Measurements from ENCODE around the gene SLCO3A1.
"Not testable (repeated sequence)": the region's sequence is repeated elsewhere in the genome, so short reads cannot be mapped to it uniquely, and the experiment has no call there.

SLCO3A1 gene

DNA sequence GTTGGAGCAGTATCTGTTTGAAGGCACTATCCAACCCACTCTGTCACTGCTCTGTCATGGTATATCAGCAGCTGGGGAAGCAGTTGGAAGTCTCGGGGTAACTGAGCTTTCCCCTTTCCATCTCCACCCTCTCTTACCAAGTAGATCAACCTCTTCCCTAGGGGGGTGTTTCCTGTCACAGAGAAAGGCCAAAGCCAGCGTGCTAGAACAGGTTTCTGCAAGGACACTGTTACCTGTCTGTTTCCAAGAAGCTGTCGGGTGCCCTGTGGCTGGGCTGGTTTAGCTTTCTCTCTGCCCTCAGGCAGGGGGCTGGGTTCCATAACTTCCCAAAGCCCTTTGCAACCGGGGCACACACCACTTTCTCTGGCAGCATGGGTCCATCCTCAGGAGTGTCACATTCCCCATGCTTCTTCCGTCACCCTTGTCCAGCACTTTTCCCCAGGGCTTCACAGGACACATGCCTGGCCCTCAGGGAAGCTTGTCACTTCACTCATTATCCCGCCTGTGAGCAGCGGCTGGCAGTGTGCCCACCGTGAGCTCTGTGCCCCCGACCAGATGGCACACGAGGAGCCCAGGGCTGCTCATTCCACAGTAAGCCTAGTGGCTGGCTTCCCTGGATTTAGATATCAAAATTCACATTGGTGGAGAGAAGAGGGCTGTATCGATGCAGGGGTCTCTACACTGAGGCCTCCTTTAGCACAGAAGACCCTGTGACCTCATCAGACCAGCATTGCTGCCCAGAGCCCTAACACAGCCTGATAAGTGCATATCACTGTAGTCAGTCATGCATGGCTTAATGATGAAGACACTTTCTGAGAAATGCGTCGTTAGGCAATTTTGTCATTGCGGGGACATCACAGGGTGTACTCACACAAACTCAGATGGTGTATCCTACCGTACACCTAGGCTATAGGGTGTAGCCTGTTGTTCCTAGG lies 205.8 kb downstream of the SLCO3A1 start:
- Histone ChIP-seq H3K27ac (ENCODE audit: low read length) (no peak overlapping the region), H3K27me3 (ENCODE audit: low read depth, low read length) (peaks cover 40% of the 10 kb centered on the region), H3K4me3 (ENCODE audit: low read length) (no peak overlapping the region), H3K79me2 (ENCODE audit: low read length) (no peaks in the 10 kb centered on the region), H3K4me2 (ENCODE audit: low read length) (no peak overlapping the region), H4K20me1 (ENCODE audit: insufficient read depth, low read length) (no peaks in the 10 kb centered on the region; the same call in 1 of the 2 replicates), H3K36me3 (replicated peaks; ENCODE audit: low read depth, low read length) (no peaks in the 10 kb centered on the region), H3K9ac (ENCODE audit: low read length) (no peak overlapping the region), H3K9me3 (ENCODE audit: insufficient read depth, low read length) (0 out of 2 replicates have a peak, but pooled peaks cover 2% of the 10 kb centered on the region), H3K4me1 (ENCODE audit: low read length) (no peaks in the 10 kb centered on the region), H2AFZ (ENCODE audit: low read depth, low read length) (no peak overlapping the region)
- TF ChIP-seq, protein P1, sequence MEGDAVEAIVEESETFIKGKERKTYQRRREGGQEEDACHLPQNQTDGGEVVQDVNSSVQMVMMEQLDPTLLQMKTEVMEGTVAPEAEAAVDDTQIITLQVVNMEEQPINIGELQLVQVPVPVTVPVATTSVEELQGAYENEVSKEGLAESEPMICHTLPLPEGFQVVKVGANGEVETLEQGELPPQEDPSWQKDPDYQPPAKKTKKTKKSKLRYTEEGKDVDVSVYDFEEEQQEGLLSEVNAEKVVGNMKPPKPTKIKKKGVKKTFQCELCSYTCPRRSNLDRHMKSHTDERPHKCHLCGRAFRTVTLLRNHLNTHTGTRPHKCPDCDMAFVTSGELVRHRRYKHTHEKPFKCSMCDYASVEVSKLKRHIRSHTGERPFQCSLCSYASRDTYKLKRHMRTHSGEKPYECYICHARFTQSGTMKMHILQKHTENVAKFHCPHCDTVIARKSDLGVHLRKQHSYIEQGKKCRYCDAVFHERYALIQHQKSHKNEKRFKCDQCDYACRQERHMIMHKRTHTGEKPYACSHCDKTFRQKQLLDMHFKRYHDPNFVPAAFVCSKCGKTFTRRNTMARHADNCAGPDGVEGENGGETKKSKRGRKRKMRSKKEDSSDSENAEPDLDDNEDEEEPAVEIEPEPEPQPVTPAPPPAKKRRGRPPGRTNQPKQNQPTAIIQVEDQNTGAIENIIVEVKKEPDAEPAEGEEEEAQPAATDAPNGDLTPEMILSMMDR (IDR thresholded peaks at IDR 0.05; ENCODE audit: low read depth, low read length) = no peak
- TF ChIP-seq EZH2phosphoT487 (IDR thresholded peaks at IDR 0.05; ENCODE audit: low read depth) = no peak

DNA sequence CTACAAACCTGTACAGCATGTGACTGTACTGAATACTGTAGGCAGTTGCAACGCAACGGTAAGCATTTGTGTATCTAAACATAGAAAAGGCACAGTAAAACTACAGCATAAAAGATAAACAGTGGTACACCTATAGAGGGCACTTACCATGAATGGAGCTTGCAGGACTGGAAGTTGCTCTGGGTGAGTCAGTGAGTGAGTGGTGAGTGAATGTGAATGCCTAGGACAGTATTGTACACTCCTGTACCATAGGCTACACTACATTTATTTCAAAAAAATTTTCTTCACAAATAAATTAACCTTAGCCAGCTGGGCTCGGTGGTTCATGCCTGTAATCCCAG lies 206.4 kb downstream of the SLCO3A1 start:
- not testable (repeated sequence) for H3K4me2 ChIP-seq (ENCODE audit: low read length); H3K9ac ChIP-seq (ENCODE audit: low read length); H2AFZ ChIP-seq (ENCODE audit: low read depth, low read length); H3K4me1 ChIP-seq (ENCODE audit: low read length); H4K20me1 ChIP-seq (ENCODE audit: insufficient read depth, low read length); H3K36me3 ChIP-seq (replicated peaks; ENCODE audit: low read depth, low read length); H3K4me3 ChIP-seq (ENCODE audit: low read length); H3K27ac ChIP-seq (ENCODE audit: low read length); H3K79me2 ChIP-seq (ENCODE audit: low read length); H3K9me3 ChIP-seq (ENCODE audit: insufficient read depth, low read length)
- H3K27me3 ChIP-seq (ENCODE audit: low read depth, low read length) = peaks cover 44% of the 10 kb centered on the region

DNA sequence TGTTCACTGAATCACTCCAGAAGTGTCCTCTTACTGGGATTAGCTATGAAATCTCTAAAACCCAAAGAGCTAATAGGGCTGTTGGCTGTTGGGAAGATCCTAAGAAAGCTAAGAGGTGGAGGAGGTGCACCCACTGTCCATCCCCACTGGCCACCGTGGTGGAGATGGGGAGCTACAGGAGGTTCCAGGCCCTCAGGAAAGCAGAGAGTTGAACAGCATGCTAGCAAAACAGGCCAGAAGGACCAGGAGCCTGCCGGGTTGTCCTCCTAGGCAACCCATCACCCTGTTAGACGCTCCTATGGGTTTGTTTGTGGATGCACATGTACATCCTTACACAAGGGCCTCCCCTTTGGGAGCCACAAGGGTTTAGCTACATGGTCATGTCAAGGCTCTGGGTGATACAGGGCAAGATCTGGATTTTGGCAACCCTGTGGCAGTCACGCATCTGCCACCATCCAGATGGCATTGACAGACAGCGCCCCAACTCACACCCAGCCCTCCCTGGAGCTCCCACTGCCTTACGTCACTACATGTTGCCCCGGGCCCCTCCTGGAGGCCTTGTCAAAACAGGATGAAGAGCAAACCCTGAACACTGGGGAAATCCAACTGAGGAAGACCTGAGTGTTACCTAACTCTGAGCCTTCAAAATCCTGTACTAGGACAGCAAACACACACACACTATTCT lies 208.1 kb downstream of the SLCO3A1 start:
- H3K27ac ChIP-seq (ENCODE audit: low read length) = no peak overlapping the region
- H4K20me1 ChIP-seq (ENCODE audit: insufficient read depth, low read length) = no peaks in the 10 kb centered on the region; the same call in 1 of the 2 replicates
- H3K4me2 ChIP-seq (ENCODE audit: low read length) = no peak overlapping the region
- no peak for TF ChIP-seq EZH2phosphoT487 (IDR thresholded peaks at IDR 0.05; ENCODE audit: low read depth)
- TF ChIP-seq, protein P1 (IDR thresholded peaks at IDR 0.05; ENCODE audit: low read depth, low read length) = no peak
- H2AFZ ChIP-seq (ENCODE audit: low read depth, low read length) = no peak overlapping the region
- H3K9me3 ChIP-seq (ENCODE audit: insufficient read depth, low read length) = 0 out of 2 replicates have a peak, but pooled peaks cover 6% of the 10 kb centered on the region
- H3K4me1 ChIP-seq (ENCODE audit: low read length) = no peaks in the 10 kb centered on the region
- H3K36me3 ChIP-seq (replicated peaks; ENCODE audit: low read depth, low read length) = no peaks in the 10 kb centered on the region
- H3K4me3 ChIP-seq (ENCODE audit: low read length) = no peak overlapping the region
- peaks cover 34% of the 10 kb centered on the region for H3K27me3 ChIP-seq (ENCODE audit: low read depth, low read length)
- H3K9ac ChIP-seq (ENCODE audit: low read length) = no peak overlapping the region
- no peaks in the 10 kb centered on the region for H3K79me2 ChIP-seq (ENCODE audit: low read length)

DNA sequence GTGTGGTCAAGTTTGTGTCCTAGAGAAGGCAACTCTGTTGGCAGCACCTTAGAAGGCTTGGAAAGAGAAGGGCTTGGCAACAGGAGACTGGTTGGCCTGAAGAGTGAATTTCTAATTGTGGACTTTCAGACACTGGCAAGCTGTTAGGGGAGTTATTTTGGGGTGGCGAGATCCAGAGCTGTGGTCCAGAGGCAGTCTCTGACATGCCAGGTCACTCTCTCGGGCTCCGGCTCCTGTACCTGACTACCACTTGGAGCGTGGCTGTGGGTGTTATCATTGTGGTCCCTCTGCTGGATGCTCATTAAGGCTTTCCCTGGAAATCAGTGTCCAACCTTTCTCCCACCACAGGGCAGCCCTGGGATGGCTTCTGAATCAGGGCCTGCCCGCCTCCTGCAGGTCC lies 209.0 kb downstream of the SLCO3A1 start:
- Histone ChIP-seq H3K79me2 (ENCODE audit: low read length) (no peaks in the 10 kb centered on the region), H3K36me3 (replicated peaks; ENCODE audit: low read depth, low read length) (no peaks in the 10 kb centered on the region), H3K4me3 (ENCODE audit: low read length) (no peak overlapping the region), H3K9ac (ENCODE audit: low read length) (no peak overlapping the region), H3K27me3 (ENCODE audit: low read depth, low read length) (peaks cover 32% of the 10 kb centered on the region; the same call in 1 of the 2 replicates), H2AFZ (ENCODE audit: low read depth, low read length) (no peak overlapping the region), H4K20me1 (ENCODE audit: insufficient read depth, low read length) (no peaks in the 10 kb centered on the region), H3K27ac (ENCODE audit: low read length) (no peak overlapping the region), H3K4me1 (ENCODE audit: low read length) (peaks cover 4% of the 10 kb centered on the region), H3K4me2 (ENCODE audit: low read length) (no peak overlapping the region), H3K9me3 (ENCODE audit: insufficient read depth, low read length) (0 out of 2 replicates have a peak, but pooled peaks cover 6% of the 10 kb centered on the region)
- no peak for TF ChIP-seq EZH2phosphoT487 (IDR thresholded peaks at IDR 0.05; ENCODE audit: low read depth)
- TF ChIP-seq, protein P1 (IDR thresholded peaks at IDR 0.05; ENCODE audit: low read depth, low read length) = no peak
